SU-DHL-6 (cell line): ENCODE measurements around the gene APRT.

Source experiments
- H2AFZ ChIP-seq: fragments of 200-600 bp; sonication (generic); 2 replicates; pipeline ENCODE4 v1.6.1; 2014; ENCODE audit warnings: low read depth, mild to moderate bottlenecking, moderate library complexity, mixed read lengths, antibody characterized with exemption, low read length; ENCODE audit not compliant: severe bottlenecking
- H3F3A ChIP-seq: fragments of 200-600 bp; shearing (Covaris generic); 2 replicates; pipeline ENCODE4 v1.6.0; 2016; ENCODE audit warnings: antibody characterized with exemption, mild to moderate bottlenecking; ENCODE audit not compliant: insufficient read depth
- H3K27ac ChIP-seq: fragments of 200-600 bp; sonication (generic); 2 replicates; pipeline ENCODE4 v1.5.1; 2016; ENCODE audit warnings: low read depth, mild to moderate bottlenecking, low read length, moderate library complexity, mixed read lengths
- H3K27me3 ChIP-seq: fragments of 200-600 bp; sonication (generic), shearing (Covaris generic); 2 replicates; pipeline ENCODE4 v1.6.0; 2014; ENCODE audit warnings: mild to moderate bottlenecking, low read length
- H3K36me3 ChIP-seq: fragments of 200-600 bp; sonication (generic); 2 replicates; pipeline ENCODE4 v1.6.1; 2014; ENCODE audit warnings: mild to moderate bottlenecking, low read length, mixed read lengths
- H3K4me2 ChIP-seq: fragments of 300-600, 200-600 bp; shearing (Covaris generic), sonication (generic); 2 replicates; pipeline ENCODE4 v1.6.0; 2014; ENCODE audit warnings: low read length, low read depth, mild to moderate bottlenecking; ENCODE audit not compliant: poor library complexity, severe bottlenecking
- H3K4me3 ChIP-seq: fragments of 200-600 bp; sonication (generic); 2 replicates; pipeline ENCODE4 v1.5.1; 2014; ENCODE audit warnings: antibody characterized with exemption, low read length, mild to moderate bottlenecking, mixed read lengths; ENCODE audit not compliant: insufficient read depth, poor library complexity, severe bottlenecking
- H3K79me2 ChIP-seq: fragments of 200-600 bp; sonication (generic); 2 replicates; pipeline ENCODE4 v1.6.1; 2014; ENCODE audit warnings: mild to moderate bottlenecking, low read length, moderate library complexity; ENCODE audit not compliant: insufficient read depth
- H3K9ac ChIP-seq: fragments of 200-600 bp; sonication (generic); 2 replicates; pipeline ENCODE4 v1.7.0; 2014; ENCODE audit warnings: mild to moderate bottlenecking, low read length
- H3K9me2 ChIP-seq: fragments of 200-600 bp; sonication (generic); replicated peaks from 2 replicates; pipeline ENCODE4 v1.6.1; 2014; ENCODE audit warnings: low read length; ENCODE audit not compliant: insufficient read depth
- H3K9me3 ChIP-seq: fragments of 200-600 bp; sonication (generic); 2 replicates; pipeline ENCODE4 v1.6.1; 2014; ENCODE audit warnings: low read length, mixed read lengths; ENCODE audit not compliant: insufficient read depth
- H4K20me1 ChIP-seq: fragments of 200-600 bp; sonication (generic); 2 replicates; pipeline ENCODE4 v1.6.1; 2014; ENCODE audit warnings: low read depth, mild to moderate bottlenecking, antibody characterized with exemption, low read length, moderate library complexity, mixed read lengths
- EZH2phosphoT487 ChIP-seq: fragments of 200-600 bp; sonication (generic), shearing (Covaris generic); conservative IDR thresholded peaks from 2 replicates; pipeline ENCODE4 v1.6.1; 2018; ENCODE audit warnings: mild to moderate bottlenecking, antibody characterized with exemption, low read length, moderate library complexity, mixed read lengths
- TF ChIP-seq, protein P1 (sequence below): fragments of 200-600 bp; sonication (generic); IDR thresholded peaks from one replicate; pipeline ENCODE4 v1.5.1; 2017; ENCODE audit warnings: antibody characterized with exemption, mild to moderate bottlenecking, low read length, moderate library complexity; ENCODE audit not compliant: insufficient read depth, poor library complexity, severe bottlenecking

APRT gene

GRCh38 chr16:88830783-88831182 is 19.1 kb upstream of the APRT start:
- Histone ChIP-seq H3F3A (no peaks in the 10 kb centered on the region), H3K9me3 (no peaks in the 10 kb centered on the region), H3K27me3 (no peaks in the 10 kb centered on the region)

GRCh38 chr16:88830258-88830657 is 18.5 kb upstream of the APRT start:
- no peak overlapping the region for H3K9ac ChIP-seq
- H3F3A ChIP-seq = no peaks in the 10 kb centered on the region
- H3K9me2 ChIP-seq = no peaks in the 10 kb centered on the region
- no peak overlapping the region for H3K27ac ChIP-seq
- TF ChIP-seq, protein P1, sequence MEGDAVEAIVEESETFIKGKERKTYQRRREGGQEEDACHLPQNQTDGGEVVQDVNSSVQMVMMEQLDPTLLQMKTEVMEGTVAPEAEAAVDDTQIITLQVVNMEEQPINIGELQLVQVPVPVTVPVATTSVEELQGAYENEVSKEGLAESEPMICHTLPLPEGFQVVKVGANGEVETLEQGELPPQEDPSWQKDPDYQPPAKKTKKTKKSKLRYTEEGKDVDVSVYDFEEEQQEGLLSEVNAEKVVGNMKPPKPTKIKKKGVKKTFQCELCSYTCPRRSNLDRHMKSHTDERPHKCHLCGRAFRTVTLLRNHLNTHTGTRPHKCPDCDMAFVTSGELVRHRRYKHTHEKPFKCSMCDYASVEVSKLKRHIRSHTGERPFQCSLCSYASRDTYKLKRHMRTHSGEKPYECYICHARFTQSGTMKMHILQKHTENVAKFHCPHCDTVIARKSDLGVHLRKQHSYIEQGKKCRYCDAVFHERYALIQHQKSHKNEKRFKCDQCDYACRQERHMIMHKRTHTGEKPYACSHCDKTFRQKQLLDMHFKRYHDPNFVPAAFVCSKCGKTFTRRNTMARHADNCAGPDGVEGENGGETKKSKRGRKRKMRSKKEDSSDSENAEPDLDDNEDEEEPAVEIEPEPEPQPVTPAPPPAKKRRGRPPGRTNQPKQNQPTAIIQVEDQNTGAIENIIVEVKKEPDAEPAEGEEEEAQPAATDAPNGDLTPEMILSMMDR = no peak
- no peak for TF ChIP-seq EZH2phosphoT487
- no peaks in the 10 kb centered on the region for H3K79me2 ChIP-seq
- H3K4me3 ChIP-seq = no peak overlapping the region
- H2AFZ ChIP-seq = no peak overlapping the region
- no peak overlapping the region for H3K4me2 ChIP-seq
- H3K27me3 ChIP-seq = no peaks in the 10 kb centered on the region
- H3K9me3 ChIP-seq = no peaks in the 10 kb centered on the region
- no peaks in the 10 kb centered on the region for H4K20me1 ChIP-seq
- H3K36me3 ChIP-seq = no peaks in the 10 kb centered on the region

More at GRCh38 chr16:88830783-88831182, 19.1 kb upstream of the APRT start:
- Histone ChIP-seq H4K20me1 (no peaks in the 10 kb centered on the region), H3K79me2 (no peaks in the 10 kb centered on the region), H3K9ac (no peak overlapping the region), H3K36me3 (no peaks in the 10 kb centered on the region), H3K27ac (no peak overlapping the region), H2AFZ (no peak overlapping the region), H3K9me2 (no peaks in the 10 kb centered on the region), H3K4me3 (no peak overlapping the region), H3K4me2 (no peak overlapping the region)
- TF ChIP-seq, protein P1 = no peak
- no peak for TF ChIP-seq EZH2phosphoT487

DNA sequence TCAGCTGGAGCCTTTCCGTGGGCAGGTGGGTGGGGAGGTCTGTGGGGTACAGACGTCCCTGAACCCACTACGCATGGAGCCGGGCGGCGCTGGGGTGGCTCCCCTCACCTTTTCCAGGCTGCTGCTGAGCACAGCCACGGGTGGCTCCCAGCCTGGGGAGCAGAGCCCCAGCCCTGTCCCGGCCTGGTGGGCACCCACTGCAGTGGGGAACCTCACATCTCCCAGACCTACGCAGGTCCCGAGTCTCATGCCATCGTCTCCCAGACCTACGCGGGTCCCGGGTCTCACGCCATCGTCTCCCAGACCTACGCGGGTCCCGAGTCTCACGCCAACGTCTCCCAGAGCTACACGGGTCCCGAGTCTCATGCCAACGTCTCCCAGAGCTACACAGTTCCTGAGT is 17.0 kb upstream of the APRT start:
- Histone ChIP-seq H3K4me2 (no peak overlapping the region), H2AFZ (no peak overlapping the region), H3K9ac (no peak overlapping the region), H3K79me2 (no peaks in the 10 kb centered on the region), H3F3A (no peaks in the 10 kb centered on the region), H3K9me3 (no peaks in the 10 kb centered on the region), H3K4me3 (no peak overlapping the region), H3K27me3 (no peaks in the 10 kb centered on the region), H3K9me2 (no peaks in the 10 kb centered on the region), H3K27ac (no peak overlapping the region), H4K20me1 (no peaks in the 10 kb centered on the region), H3K36me3 (no peaks in the 10 kb centered on the region)
- TF ChIP-seq, protein P1 = no peak
- TF ChIP-seq EZH2phosphoT487 = no peak

- H4K20me1 ChIP-seq = no peaks in the 10 kb centered on the region
- H3K4me2 ChIP-seq = no peak overlapping the region
- no peaks in the 10 kb centered on the region for H3K36me3 ChIP-seq
- no peaks in the 10 kb centered on the region for H3F3A ChIP-seq
- H3K79me2 ChIP-seq = no peaks in the 10 kb centered on the region
- H3K4me3 ChIP-seq = no peak overlapping the region
- TF ChIP-seq, protein P1 = no peak
- no peak for TF ChIP-seq EZH2phosphoT487
- H3K27ac ChIP-seq = no peak overlapping the region
- H2AFZ ChIP-seq = no peak overlapping the region
- no peaks in the 10 kb centered on the region for H3K9me2 ChIP-seq
- no peaks in the 10 kb centered on the region for H3K27me3 ChIP-seq
- H3K9me3 ChIP-seq = no peaks in the 10 kb centered on the region
- no peak overlapping the region for H3K9ac ChIP-seq
These were observed 16.0 kb upstream of the APRT start for GRCh38 chr16:88827727-88828126.
